CD4-positive, alpha-beta memory T cell (primary cell): ENCODE measurements around the gene CCSER1. TPM values are rescaled to one million over a fixed set of nuclear protein-coding genes. Genes with fewer than 3 reads are reported as not detected.

ENCODE experiments used
- CTCF ChIA-PET: fragments of 350-600 bp; sonication (Branson Sonifier 250); formaldehyde crosslinking; loops from one replicate; lab custom pipeline; 2021; ENCODE audit warnings: inconsistent platforms; ENCODE audit not compliant: partially characterized antibody; lab: Charles Lee
- POLR2A ChIA-PET: fragments of 350-600 bp; sonication (Branson Sonifier 250); formaldehyde crosslinking; loops from one replicate; lab custom pipeline; 2021; ENCODE audit not compliant: partially characterized antibody; lab: Charles Lee
- DNase-seq, 5 donors: peaks; one replicate each; pipeline versions ENCODE4 v3.0.0 to v3.0.0-alpha.2; 2020 to 2022; ENCODE audit warnings: mixed read lengths in 1 of 5
- H3K27ac ChIP-seq: one replicate; pipeline ENCODE4 v1.7.0; 2013; ENCODE audit warnings: low read depth, low read length
- H3K27me3 ChIP-seq: 2 replicates; pipeline ENCODE4 v1.7.0; 2013; ENCODE audit warnings: mild to moderate bottlenecking, low read length, moderate library complexity; ENCODE audit not compliant: insufficient read depth
- H3K36me3 ChIP-seq: 2 replicates; pipeline ENCODE4 v1.7.0; 2013; ENCODE audit warnings: mild to moderate bottlenecking, low read length, moderate library complexity; ENCODE audit not compliant: insufficient read depth
- H3K4me1 ChIP-seq: 2 replicates; pipeline ENCODE4 v1.7.0; 2013; ENCODE audit warnings: mild to moderate bottlenecking, low read length, moderate library complexity; ENCODE audit not compliant: insufficient read depth
- H3K4me3 ChIP-seq, 2 donors: one replicate each; pipeline ENCODE4 v1.7.0; 2013; ENCODE audit warnings: low read length in 2 of 2, mild to moderate bottlenecking in 1 of 2
- H3K9me3 ChIP-seq, 2 donors: one replicate each; pipeline ENCODE4 v1.7.0; 2013; ENCODE audit warnings: low read length in 2 of 2, control low read depth in 1 of 2; ENCODE audit not compliant: control insufficient read depth in 1 of 2
- H3K27ac Mint-ChIP-seq, 7 donors: one replicate each; pipeline ENCODE4 v1.8.0; 2020 to 2021; ENCODE audit warnings: mixed read lengths in 7 of 7, mild to moderate bottlenecking in 6 of 7, inconsistent platforms in 3 of 7, moderate library complexity in 3 of 7
- H3K27me3 Mint-ChIP-seq, 2 donors: one replicate each; pipeline ENCODE4 v1.8.0; 2020 to 2021; ENCODE audit warnings: mixed read lengths in 2 of 2
- H3K36me3 Mint-ChIP-seq, 2 donors: one replicate each; pipeline ENCODE4 v1.8.0; 2020 to 2021; ENCODE audit warnings: mixed read lengths in 2 of 2, inconsistent platforms in 1 of 2, mild to moderate bottlenecking in 1 of 2
- H3K4me1 Mint-ChIP-seq, 4 donors: one replicate each; pipeline ENCODE4 v1.8.0; 2020 to 2021; ENCODE audit warnings: mixed read lengths in 4 of 4, mild to moderate bottlenecking in 1 of 4
- H3K4me3 Mint-ChIP-seq, 8 donors: one replicate each; pipeline ENCODE4 v1.8.0; 2020 to 2021; ENCODE audit warnings: mixed read lengths in 8 of 8, mild to moderate bottlenecking in 7 of 8, moderate library complexity in 6 of 8, inconsistent platforms in 3 of 8
- H3K9me3 Mint-ChIP-seq, 8 donors: one replicate each; pipeline ENCODE4 v1.8.0; 2020 to 2021; ENCODE audit warnings: mixed read lengths in 8 of 8, mild to moderate bottlenecking in 5 of 8, inconsistent platforms in 3 of 8, moderate library complexity in 1 of 8
- intact Hi-C: fragments of 100-400 bp; cut with micrococcal nuclease; formaldehyde crosslinking; loops from one replicate; pipeline ENCODE4 v1.15.1; 2023
- polyA plus RNA-seq, 2 donors: library from polyadenylated mRNA; unstranded; fragments of 300-500 nt; fragmentation: Illumina TruSeq; gene quantifications; one replicate each; pipeline ENCODE4 v1.2.3, GENCODE V29; 2021
- total RNA-seq, 2 experiments: library from RNA; stranded (reverse); gene quantifications; one replicate each; pipeline ENCODE4 v1.2.3, GENCODE V29; 2021

Gene CCSER1
- total and polyA plus RNA-seq, 4 experiments from 2014 or later: 0.47 to 2.0 (median 1.7) TPM; not detected in 1

- no peaks in the 10 kb centered on the region for H3K4me1 Mint-ChIP-seq
- H3K27me3 Mint-ChIP-seq: no peaks in the 10 kb centered on the region
- ChIA-PET CTCF (interaction anchor here (0.7 kb wide), 2 partner anchors 32 to 39 kb away, joined by 3 read pairs; no protein-coding TSS in a partner anchor), POLR2A (no interaction called here)
- Histone ChIP-seq H3K36me3 (no peaks in the 10 kb centered on the region), H3K27me3 (no peaks in the 10 kb centered on the region), H3K9me3 (no peaks in the 10 kb centered on the region), H3K4me3 (no peak overlapping the region), H3K4me1 (no peaks in the 10 kb centered on the region), H3K27ac (no peak overlapping the region)
- no peaks in the 10 kb centered on the region for H3K36me3 Mint-ChIP-seq
- peaks cover 0 to 12% (median 4%) of the 10 kb centered on the region in 8 donors for H3K9me3 Mint-ChIP-seq
- no peak overlapping the region for H3K27ac Mint-ChIP-seq
- no peak for DNase-seq
- no peak overlapping the region for H3K4me3 Mint-ChIP-seq
- intact Hi-C loops: no loop called here
Observed at GRCh38 chr4:90745176-90745575, 618.0 kb downstream of the CCSER1 start.

GRCh38 chr4:90753068-90753467, 625.9 kb downstream of the CCSER1 start:
- H3K27ac ChIP-seq: no peak overlapping the region
- H3K27ac Mint-ChIP-seq: no peak overlapping the region
- H3K4me3 ChIP-seq: no peak overlapping the region
- peaks cover 0 to 1% (median 0%) of the 10 kb centered on the region in 4 donors for H3K4me1 Mint-ChIP-seq
- H3K36me3 ChIP-seq: no peaks in the 10 kb centered on the region
- no peaks in the 10 kb centered on the region for H3K36me3 Mint-ChIP-seq
- no peak overlapping the region for H3K4me3 Mint-ChIP-seq
- intact Hi-C loops: no loop called here
- H3K9me3 Mint-ChIP-seq: peaks cover 0 to 6% (median 4%) of the 10 kb centered on the region in 8 donors
- no peak for DNase-seq
- no peaks in the 10 kb centered on the region for H3K4me1 ChIP-seq
- ChIA-PET POLR2A (no interaction called here), CTCF (no interaction called here)
- H3K9me3 ChIP-seq: no peaks in the 10 kb centered on the region
- no peaks in the 10 kb centered on the region for H3K27me3 ChIP-seq
- H3K27me3 Mint-ChIP-seq: no peaks in the 10 kb centered on the region

GRCh38 chr4:90757534-90758060, 630.4 kb downstream of the CCSER1 start:
- Mint-ChIP-seq H3K4me3 (no peak overlapping the region), H3K4me1 (peaks cover 0 to 1% (median 0%) of the 10 kb centered on the region in 4 donors), H3K27ac (no peak overlapping the region), H3K9me3 (peaks cover 0 to 7% (median 4%) of the 10 kb centered on the region in 8 donors), H3K36me3 (no peaks in the 10 kb centered on the region), H3K27me3 (no peaks in the 10 kb centered on the region)
- intact Hi-C loops: no loop called here
- H3K4me3 ChIP-seq: no peak overlapping the region
- no peaks in the 10 kb centered on the region for H3K27me3 ChIP-seq
- H3K36me3 ChIP-seq: no peaks in the 10 kb centered on the region
- H3K9me3 ChIP-seq: no peaks in the 10 kb centered on the region
- POLR2A ChIA-PET: no interaction called here
- no peak overlapping the region for H3K27ac ChIP-seq
- DNase-seq: no peak
- H3K4me1 ChIP-seq: no peaks in the 10 kb centered on the region
- CTCF ChIA-PET: no interaction called here

GRCh38 chr4:90760059-90760458, 632.9 kb downstream of the CCSER1 start:
- Histone ChIP-seq H3K4me1 (no peaks in the 10 kb centered on the region), H3K27ac (no peak overlapping the region), H3K27me3 (no peaks in the 10 kb centered on the region), H3K36me3 (no peaks in the 10 kb centered on the region), H3K4me3 (no peak overlapping the region), H3K9me3 (no peaks in the 10 kb centered on the region)
- H3K27me3 Mint-ChIP-seq: no peaks in the 10 kb centered on the region
- H3K9me3 Mint-ChIP-seq: peaks cover 0 to 9% (median 2%) of the 10 kb centered on the region in 8 donors
- H3K4me3 Mint-ChIP-seq: no peak overlapping the region
- ChIA-PET POLR2A (no interaction called here), CTCF (no interaction called here)
- no peak for DNase-seq
- intact Hi-C loops: no loop called here
- no peaks in the 10 kb centered on the region for H3K4me1 Mint-ChIP-seq
- H3K36me3 Mint-ChIP-seq: no peaks in the 10 kb centered on the region
- H3K27ac Mint-ChIP-seq: no peak overlapping the region

GRCh38 chr4:90766837-90767236, 639.6 kb downstream of the CCSER1 start:
- H3K4me1 Mint-ChIP-seq: no peaks in the 10 kb centered on the region
- Histone ChIP-seq H3K4me1 (no peaks in the 10 kb centered on the region), H3K36me3 (no peaks in the 10 kb centered on the region), H3K27ac (no peak overlapping the region), H3K4me3 (no peak overlapping the region), H3K9me3 (no peaks in the 10 kb centered on the region), H3K27me3 (no peaks in the 10 kb centered on the region)
- intact Hi-C loops: no loop called here
- peaks cover 0 to 14% (median under 1%) of the 10 kb centered on the region in 8 donors for H3K9me3 Mint-ChIP-seq
- no peaks in the 10 kb centered on the region for H3K36me3 Mint-ChIP-seq
- H3K4me3 Mint-ChIP-seq: no peak overlapping the region
- ChIA-PET CTCF (no interaction called here), POLR2A (no interaction called here)
- H3K27ac Mint-ChIP-seq: no peak overlapping the region
- no peaks in the 10 kb centered on the region for H3K27me3 Mint-ChIP-seq
- DNase-seq: no peak

- Histone ChIP-seq H3K4me1 (no peaks in the 10 kb centered on the region), H3K9me3 (no peaks in the 10 kb centered on the region), H3K4me3 (no peak overlapping the region), H3K27me3 (no peaks in the 10 kb centered on the region), H3K36me3 (no peaks in the 10 kb centered on the region), H3K27ac (no peak overlapping the region)
- Mint-ChIP-seq H3K27ac (no peak overlapping the region), H3K36me3 (no peaks in the 10 kb centered on the region), H3K9me3 (peaks cover 0 to 5% (median 0%) of the 10 kb centered on the region in 8 donors), H3K27me3 (no peaks in the 10 kb centered on the region), H3K4me3 (no peak overlapping the region), H3K4me1 (no peaks in the 10 kb centered on the region)
- ChIA-PET POLR2A (no interaction called here), CTCF (no interaction called here)
- DNase-seq: no peak
- intact Hi-C loops: no loop called here
Observed at GRCh38 chr4:90769251-90769650, 642.1 kb downstream of the CCSER1 start.

- Histone ChIP-seq H3K27ac (no peak overlapping the region), H3K36me3 (no peaks in the 10 kb centered on the region), H3K4me1 (no peaks in the 10 kb centered on the region), H3K9me3 (no peaks in the 10 kb centered on the region), H3K27me3 (no peaks in the 10 kb centered on the region), H3K4me3 (no peak overlapping the region)
- intact Hi-C loops: no loop called here
- ChIA-PET CTCF (no interaction called here), POLR2A (no interaction called here)
- Mint-ChIP-seq H3K27me3 (no peaks in the 10 kb centered on the region), H3K36me3 (no peaks in the 10 kb centered on the region), H3K9me3 (peaks cover 0 to 10% (median 3%) of the 10 kb centered on the region in 8 donors), H3K4me3 (no peak overlapping the region), H3K27ac (no peak overlapping the region), H3K4me1 (no peaks in the 10 kb centered on the region)
- DNase-seq: no peak
Observed at GRCh38 chr4:90780193-90780592, 653.0 kb downstream of the CCSER1 start.
